ENCODE data around the gene GSAP. TPM values are rescaled to one million over a fixed set of nuclear protein-coding genes. Genes with fewer than 3 reads are reported as not detected.
A peak's percentile ranks its signal among the peaks of the same experiment; 100 is the strongest.

Gene GSAP
- polyA plus RNA-seq, 1 donor from 2014 or later = 0.21 TPM

GRCh38 chr7:77402818-77403217 is 13.3 kb downstream of the GSAP start:
- Histone ChIP-seq H3K9ac (ENCODE audit: low read length) (no peak overlapping the region), H3K36me3 (ENCODE audit: insufficient read depth, low read length) (no peaks in the 10 kb centered on the region)

DNA sequence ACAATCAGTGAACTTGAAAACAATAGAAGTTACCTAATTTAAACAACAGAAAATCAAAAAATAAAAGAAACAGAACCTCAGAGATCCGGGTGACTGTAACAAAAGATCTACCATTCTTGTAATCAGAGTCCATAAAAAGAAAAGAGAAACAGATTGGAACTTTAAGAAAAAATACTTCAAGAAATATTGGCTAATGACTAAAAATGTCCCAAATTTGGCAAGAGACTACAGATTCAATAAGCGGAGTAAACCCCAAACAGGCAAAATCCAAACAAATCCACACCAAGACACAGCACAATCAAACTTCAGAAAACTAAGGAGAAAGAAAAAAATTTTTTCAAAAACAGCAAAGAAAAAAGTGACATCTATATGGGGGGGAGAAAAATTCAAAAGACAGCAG is 15.1 kb downstream of the GSAP start:
- H3K9ac ChIP-seq (ENCODE audit: low read length) = no peak overlapping the region
- H3K4me2 ChIP-seq (ENCODE audit: low read length) = no peak overlapping the region
- H3K36me3 ChIP-seq (ENCODE audit: insufficient read depth, low read length) = no peaks in the 10 kb centered on the region
- H3K4me3 ChIP-seq (ENCODE audit: low read length) = no peak overlapping the region
- no peaks in the 10 kb centered on the region for H4K20me1 ChIP-seq (ENCODE audit: insufficient read depth)
- no peaks in the 10 kb centered on the region for H3K79me2 ChIP-seq (replicated peaks; ENCODE audit: insufficient read depth, low read length)
- no peak for TF ChIP-seq EZH2 (IDR thresholded peaks at IDR 0.05; ENCODE audit: borderline replicate concordance, insufficient read depth, low read length, poor library complexity, severe bottlenecking)
- no peak for TF ChIP-seq SMC3 (conservative IDR thresholded peaks at IDR 0.05; ENCODE audit: poor library complexity)
- TF ChIP-seq POLR2AphosphoS5 (IDR thresholded peaks at IDR 0.05) = no peak
- TF ChIP-seq EP300 (conservative IDR thresholded peaks at IDR 0.05; ENCODE audit: poor library complexity, severe bottlenecking) = no peak
- TF ChIP-seq RAD21 (conservative IDR thresholded peaks at IDR 0.05) = no peak
- TF ChIP-seq, protein P1, sequence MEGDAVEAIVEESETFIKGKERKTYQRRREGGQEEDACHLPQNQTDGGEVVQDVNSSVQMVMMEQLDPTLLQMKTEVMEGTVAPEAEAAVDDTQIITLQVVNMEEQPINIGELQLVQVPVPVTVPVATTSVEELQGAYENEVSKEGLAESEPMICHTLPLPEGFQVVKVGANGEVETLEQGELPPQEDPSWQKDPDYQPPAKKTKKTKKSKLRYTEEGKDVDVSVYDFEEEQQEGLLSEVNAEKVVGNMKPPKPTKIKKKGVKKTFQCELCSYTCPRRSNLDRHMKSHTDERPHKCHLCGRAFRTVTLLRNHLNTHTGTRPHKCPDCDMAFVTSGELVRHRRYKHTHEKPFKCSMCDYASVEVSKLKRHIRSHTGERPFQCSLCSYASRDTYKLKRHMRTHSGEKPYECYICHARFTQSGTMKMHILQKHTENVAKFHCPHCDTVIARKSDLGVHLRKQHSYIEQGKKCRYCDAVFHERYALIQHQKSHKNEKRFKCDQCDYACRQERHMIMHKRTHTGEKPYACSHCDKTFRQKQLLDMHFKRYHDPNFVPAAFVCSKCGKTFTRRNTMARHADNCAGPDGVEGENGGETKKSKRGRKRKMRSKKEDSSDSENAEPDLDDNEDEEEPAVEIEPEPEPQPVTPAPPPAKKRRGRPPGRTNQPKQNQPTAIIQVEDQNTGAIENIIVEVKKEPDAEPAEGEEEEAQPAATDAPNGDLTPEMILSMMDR (IDR thresholded peaks at IDR 0.05; ENCODE audit: poor library complexity, severe bottlenecking) = no peak
- TF ChIP-seq REST (IDR thresholded peaks at IDR 0.05; ENCODE audit: borderline replicate concordance) = no peak
- TF ChIP-seq TAF1 (IDR thresholded peaks at IDR 0.05; ENCODE audit: low read depth) = no peak
- TF ChIP-seq MXI1 (conservative IDR thresholded peaks at IDR 0.05; ENCODE audit: poor library complexity, severe bottlenecking) = no peak
- H2AFZ ChIP-seq (ENCODE audit: low read depth, low read length) = no peak overlapping the region
- no peaks in the 10 kb centered on the region for H3K27me3 ChIP-seq (ENCODE audit: insufficient read depth, low read depth, low read length)
- H3K27ac ChIP-seq (ENCODE audit: low read length) = no peak overlapping the region
- no peaks in the 10 kb centered on the region for H3K9me3 ChIP-seq (ENCODE audit: low read length)
- H3F3A ChIP-seq (ENCODE audit: insufficient read depth, low read length, poor library complexity, severe bottlenecking) = no peaks in the 10 kb centered on the region
- no peaks in the 10 kb centered on the region for H3K9me2 ChIP-seq (ENCODE audit: insufficient read depth, low read length)

More at GRCh38 chr7:77402818-77403217, 13.3 kb downstream of the GSAP start:
- no peak overlapping the region for H3K27ac ChIP-seq (ENCODE audit: low read length)
- no peaks in the 10 kb centered on the region for H3K9me2 ChIP-seq (ENCODE audit: insufficient read depth, low read length)
- no peaks in the 10 kb centered on the region for H3K9me3 ChIP-seq (ENCODE audit: low read length)
- no peaks in the 10 kb centered on the region for H4K20me1 ChIP-seq (ENCODE audit: insufficient read depth)
- TF ChIP-seq EP300 (conservative IDR thresholded peaks at IDR 0.05; ENCODE audit: poor library complexity, severe bottlenecking) (peak; percentile 46), POLR2AphosphoS5 (IDR thresholded peaks at IDR 0.05) (peak; percentile 11), TAF1 (IDR thresholded peaks at IDR 0.05; ENCODE audit: low read depth) (no peak)
- TF ChIP-seq, protein P1 (IDR thresholded peaks at IDR 0.05; ENCODE audit: poor library complexity, severe bottlenecking) = no peak
- H3K79me2 ChIP-seq (replicated peaks; ENCODE audit: insufficient read depth, low read length) = no peaks in the 10 kb centered on the region
- H3K4me3 ChIP-seq (ENCODE audit: low read length) = no peak overlapping the region
- no peaks in the 10 kb centered on the region for H3F3A ChIP-seq (ENCODE audit: insufficient read depth, low read length, poor library complexity, severe bottlenecking)
- no peaks in the 10 kb centered on the region for H3K27me3 ChIP-seq (ENCODE audit: insufficient read depth, low read depth, low read length)
- H3K4me2 ChIP-seq (ENCODE audit: low read length) = no peak overlapping the region
- no peak overlapping the region for H2AFZ ChIP-seq (ENCODE audit: low read depth, low read length)
